HEK293 (cell line): ENCODE measurements around the gene SZT2.

Source experiments
- CTCF ChIA-PET: fragments of 350-600 bp; formaldehyde crosslinking; extraction: SDS; loops from one replicate; lab custom pipeline; 2021; ENCODE audit warnings: antibody characterized with exemption; lab: Yijun Ruan, JAX
- POLR2A ChIA-PET: fragments of 300-600 bp; formaldehyde crosslinking; extraction: SDS; loops from one replicate; lab custom pipeline; 2020; ENCODE audit warnings: antibody characterized with exemption, inconsistent platforms; lab: Yijun Ruan, JAX
- H3K27ac ChIP-seq: fragments of 200-500 bp; sonication (Bioruptor generic); 2 replicates; pipeline ENCODE4 v1.5.1; 2014; ENCODE audit warnings: low read depth, low read length, control low read depth, inconsistent platforms; ENCODE audit errors: extremely low read depth
- H3K36me3 ChIP-seq, 2 experiments: fragments of 200-500 bp in 1 of 2; sonication (Bioruptor generic) in 1 of 2; 1 replicate in 1 of 2; 2 replicates in 1 of 2; pipeline ENCODE4 v1.5.1; 2014 to 2017; ENCODE audit warnings: inconsistent platforms in 2 of 2, low read length in 2 of 2; ENCODE audit not compliant: control insufficient read depth in 2 of 2, insufficient read depth in 1 of 2
- H3K4me1 ChIP-seq: fragments of 200-500 bp; sonication (Bioruptor generic); 2 replicates; pipeline ENCODE4 v1.5.1; 2014; ENCODE audit warnings: mild to moderate bottlenecking, low read length, inconsistent platforms; ENCODE audit not compliant: control insufficient read depth, insufficient read depth
- H3K4me3 ChIP-seq: 2 replicates; pipeline ENCODE4 v1.5.1; 2011; ENCODE audit warnings: low read depth, mild to moderate bottlenecking, control low read depth, low read length, moderate library complexity
- H3K9me3 ChIP-seq: fragments of 200-500 bp; sonication (Bioruptor generic); 2 replicates; pipeline ENCODE4 v1.5.1; 2014; ENCODE audit warnings: low read depth, low read length, inconsistent platforms; ENCODE audit not compliant: control insufficient read depth, insufficient read depth
- GFI1B ChIP-seq: fragments of 450-650 bp; formaldehyde crosslinking; IDR thresholded peaks from 2 replicates; pipeline ENCODE4 v1.5.1; 2016; ENCODE audit warnings: missing biosample characterization, missing genetic modification characterization
- IKZF3 ChIP-seq: fragments of 450-650 bp; IDR thresholded peaks from 2 replicates; pipeline ENCODE4 v1.5.0; 2018; ENCODE audit warnings: missing biosample characterization, mild to moderate bottlenecking, missing genetic modification characterization, moderate library complexity
- KLF1 ChIP-seq: fragments of 450-650 bp; formaldehyde crosslinking; IDR thresholded peaks from 2 replicates; pipeline ENCODE4 v1.5.1; 2016; ENCODE audit warnings: missing biosample characterization, missing genetic modification characterization
- SP3 ChIP-seq: fragments of 450-650 bp; formaldehyde crosslinking; IDR thresholded peaks from 2 replicates; pipeline ENCODE4 v1.5.1; 2016; ENCODE audit warnings: missing biosample characterization, missing genetic modification characterization
- TRIM28 ChIP-seq: IDR thresholded peaks from 2 replicates; pipeline ENCODE4 v1.6.1; 2011; ENCODE audit warnings: low read length, control low read depth, borderline replicate concordance
- WT1 ChIP-seq: fragments of 450-650 bp; formaldehyde crosslinking; IDR thresholded peaks from 2 replicates; pipeline ENCODE4 v1.5.1; 2016; ENCODE audit warnings: missing biosample characterization, missing genetic modification characterization
- ZFP37 ChIP-seq: fragments of 450-650 bp; formaldehyde crosslinking; IDR thresholded peaks from 2 replicates; pipeline ENCODE4 v1.5.1; 2016; ENCODE audit warnings: missing biosample characterization, missing genetic modification characterization
- ZNF146 ChIP-seq: fragments of 450-650 bp; formaldehyde crosslinking; IDR thresholded peaks from 2 replicates; pipeline ENCODE4 v1.5.1; 2016; ENCODE audit warnings: missing biosample characterization, missing genetic modification characterization
- ZNF26 ChIP-seq: fragments of 450-650 bp; formaldehyde crosslinking; IDR thresholded peaks from 2 replicates; pipeline ENCODE4 v1.5.1; 2016; ENCODE audit warnings: missing biosample characterization, missing genetic modification characterization
- ZNF324 ChIP-seq: fragments of 450-650 bp; formaldehyde crosslinking; IDR thresholded peaks from 2 replicates; pipeline ENCODE4 v1.5.1; 2016; ENCODE audit warnings: missing biosample characterization, missing genetic modification characterization
- ZNF426 ChIP-seq: fragments of 450-650 bp; formaldehyde crosslinking; IDR thresholded peaks from 2 replicates; pipeline ENCODE4 v1.5.1; 2017; ENCODE audit warnings: missing biosample characterization, missing genetic modification characterization, mild to moderate bottlenecking, inconsistent platforms, moderate library complexity
- ZNF433 ChIP-seq: fragments of 450-650 bp; formaldehyde crosslinking; IDR thresholded peaks from 2 replicates; pipeline ENCODE4 v1.5.1; 2016; ENCODE audit warnings: missing biosample characterization, missing genetic modification characterization, low read depth
- ZNF529 ChIP-seq: fragments of 450-650 bp; formaldehyde crosslinking; IDR thresholded peaks from 2 replicates; pipeline ENCODE4 v1.5.1; 2017; ENCODE audit warnings: missing genetic modification characterization, missing biosample characterization; ENCODE audit not compliant: insufficient replicate concordance
- ZNF843 ChIP-seq: fragments of 450-650 bp; formaldehyde crosslinking; IDR thresholded peaks from 2 replicates; pipeline ENCODE4 v1.5.1; 2016; ENCODE audit warnings: missing biosample characterization, missing genetic modification characterization
- TF ChIP-seq, protein P1 (sequence below): fragments of 450-650 bp; formaldehyde crosslinking; IDR thresholded peaks from 2 replicates; pipeline ENCODE4 v1.5.1; 2017; ENCODE audit warnings: missing biosample characterization, missing genetic modification characterization
- TF ChIP-seq, protein P2 (sequence below): fragments of 450-650 bp; formaldehyde crosslinking; IDR thresholded peaks from 2 replicates; pipeline ENCODE4 v1.5.1; 2016; ENCODE audit warnings: missing biosample characterization, missing genetic modification characterization
- TF ChIP-seq, protein P3 (sequence below): fragments of 450-650 bp; formaldehyde crosslinking; IDR thresholded peaks from 2 replicates; pipeline ENCODE4 v1.5.1; 2017; ENCODE audit warnings: missing biosample characterization, missing genetic modification characterization

The SZT2 gene

DNA sequence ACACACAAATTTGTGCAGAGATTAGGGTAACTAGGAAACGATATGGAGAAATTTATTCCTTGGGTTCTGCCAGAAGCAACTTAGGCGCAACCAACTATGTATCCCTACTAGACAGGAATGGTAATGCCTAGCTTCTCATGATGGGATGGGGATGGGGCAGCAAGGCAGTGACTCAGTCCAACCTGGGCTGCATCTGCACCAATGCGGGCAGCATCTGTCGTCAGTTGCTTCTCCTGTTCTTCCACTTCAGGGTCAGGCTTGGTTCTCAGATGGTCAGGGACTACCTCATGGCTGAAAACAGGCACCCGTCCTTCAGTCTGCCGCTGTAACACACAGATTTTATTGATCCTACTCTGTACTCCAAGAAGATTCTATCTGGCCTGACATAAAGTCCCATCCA lies 3.0 kb upstream of the SZT2 start:
- TF ChIP-seq ZNF426 (no peak), ZNF433 (tag by site-specific recombination) (no peak), ZNF146 (tag by site-specific recombination) (no peak)
- POLR2A ChIA-PET = no interaction called here
- CTCF ChIA-PET = interaction anchor here (0.9 to 1.1 kb wide), 2 partner anchors 15 to 23 kb away, joined by 3 read pairs; no protein-coding TSS in a partner anchor
- H3K36me3 ChIP-seq = peaks cover 8 to 69% of the 10 kb centered on the region in 2 experiments; a peak in 2 of 3 replicates
- H3K27ac ChIP-seq = no peak overlapping the region
- no peaks in the 10 kb centered on the region for H3K4me1 ChIP-seq
- H3K9me3 ChIP-seq = no peaks in the 10 kb centered on the region
- H3K4me3 ChIP-seq = no peak overlapping the region

DNA sequence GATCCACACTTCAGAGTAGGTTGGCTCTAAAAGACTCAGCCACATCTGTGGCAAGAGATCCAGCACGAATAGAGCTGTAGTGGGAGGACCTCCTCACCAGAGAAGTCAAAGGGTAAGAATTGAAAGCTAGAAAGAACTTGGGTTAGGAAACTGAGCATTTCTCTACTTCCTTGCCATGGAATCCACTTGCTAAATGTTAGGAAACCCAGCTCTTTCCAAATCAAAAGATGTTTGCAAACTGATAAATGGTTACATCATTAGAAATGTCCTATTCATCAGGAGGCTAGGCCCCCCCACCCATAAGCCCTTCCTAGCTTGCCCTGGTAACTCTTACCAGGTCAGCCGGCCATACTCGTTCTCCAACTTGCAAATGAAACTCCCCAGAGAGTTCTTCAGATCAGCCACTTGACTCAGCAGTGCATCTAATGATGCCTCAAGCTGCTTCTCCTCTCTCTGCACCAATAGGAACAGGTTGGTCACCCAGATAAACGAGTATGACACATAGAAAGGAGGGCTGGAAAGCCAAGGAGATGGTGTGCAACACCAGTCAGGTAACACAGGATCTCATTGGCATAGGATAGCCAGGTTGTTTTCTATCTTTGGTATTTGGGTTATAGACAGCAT lies 1.6 kb upstream of the SZT2 start:
- H3K4me1 ChIP-seq = no peaks in the 10 kb centered on the region
- H3K9me3 ChIP-seq = no peaks in the 10 kb centered on the region
- no peak for TF ChIP-seq SP3 (tag by site-specific recombination)
- H3K27ac ChIP-seq = no peak overlapping the region
- CTCF ChIA-PET = interaction anchor here (0.5 to 0.9 kb wide), 3 partner anchors 10 to 152 kb away, joined by 3 read pairs; no protein-coding TSS in a partner anchor
- POLR2A ChIA-PET = interaction anchor here (2.8 kb wide), 2 partner anchors 20 to 30 kb away, joined by 14 to 20 read pairs; partner anchors contain the start of genes CDC20 and ELOVL1
- peaks cover 8 to 55% of the 10 kb centered on the region in 2 experiments; a peak in 2 of 3 replicates for H3K36me3 ChIP-seq
- H3K4me3 ChIP-seq = no peak overlapping the region

DNA sequence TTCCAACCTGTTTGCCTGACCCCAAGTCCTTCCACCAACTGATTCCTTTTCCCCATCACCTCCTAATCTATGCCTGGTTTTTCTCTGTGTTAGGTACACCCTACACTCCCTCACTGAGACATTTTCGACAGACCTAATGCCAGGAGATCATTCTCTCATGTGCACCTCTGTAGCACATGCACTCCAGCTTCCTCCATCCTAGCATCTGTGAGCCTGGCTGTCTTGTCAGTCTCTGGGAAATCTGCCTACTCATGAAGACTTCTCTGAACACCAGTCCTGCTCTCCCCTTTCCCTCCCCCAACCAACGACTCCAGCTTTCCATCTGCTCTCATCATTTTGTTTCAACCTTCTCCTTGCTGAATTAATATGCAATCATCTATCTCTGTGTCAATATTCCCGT lies 1.1 kb upstream of the SZT2 start:
- Histone ChIP-seq H3K9me3 (no peaks in the 10 kb centered on the region), H3K27ac (no peak overlapping the region), H3K4me1 (no peaks in the 10 kb centered on the region), H3K36me3 (peaks cover 8 to 50% of the 10 kb centered on the region in 2 experiments; a peak in 2 of 3 replicates), H3K4me3 (peak overlapping the region; percentile 61)
- ChIA-PET POLR2A (interaction anchor here (0.9 to 2.8 kb wide), 4 partner anchors 12 to 30 kb away, joined by 3 to 20 read pairs (median 10); partner anchors contain the start of genes CDC20 and ELOVL1), CTCF (interaction anchor here (0.5 to 1.0 kb wide), 4 partner anchors 10 to 162 kb away, joined by 3 read pairs; no protein-coding TSS in a partner anchor)
- no peak for TF ChIP-seq TRIM28

- no peak overlapping the region for H3K4me3 ChIP-seq
- H3K4me1 ChIP-seq = peaks cover 11% of the 10 kb centered on the region
- H3K27ac ChIP-seq = no peak overlapping the region
- H3K9me3 ChIP-seq = no peaks in the 10 kb centered on the region
- ChIA-PET CTCF (interaction anchor here (0.7 kb wide), 1 partner anchor 867 kb away, joined by 3 read pairs; no protein-coding TSS in a partner anchor), POLR2A (interaction anchor here (0.6 to 0.7 kb wide), 4 partner anchors 7 to 417 kb away, joined by 4 to 8 read pairs (median 6); no protein-coding TSS in a partner anchor)
- H3K36me3 ChIP-seq = peaks cover 0 to 9% of the 10 kb centered on the region in 2 experiments; a peak in 2 of 3 replicates
- TF ChIP-seq ZNF843 (tag by site-specific recombination) (peak; percentile 48; the same call in 1 of the 2 replicates), ZNF26 (tag by site-specific recombination) (no peak), GFI1B (tag by site-specific recombination) (0 out of 2 replicates have a peak, but pooled peaks have one; percentile 35), WT1 (peak; percentile 35; the same call in 1 of the 2 replicates), ZFP37 (tag by site-specific recombination) (no peak), ZNF529 (tag by site-specific recombination) (no peak), KLF1 (tag by site-specific recombination) (peak; percentile 36; the same call in 1 of the 2 replicates), IKZF3 (tag by site-specific recombination) (peak; percentile 18; the same call in 1 of the 2 replicates), ZNF324 (tag by site-specific recombination) (no peak)
- TF ChIP-seq, protein P1, sequence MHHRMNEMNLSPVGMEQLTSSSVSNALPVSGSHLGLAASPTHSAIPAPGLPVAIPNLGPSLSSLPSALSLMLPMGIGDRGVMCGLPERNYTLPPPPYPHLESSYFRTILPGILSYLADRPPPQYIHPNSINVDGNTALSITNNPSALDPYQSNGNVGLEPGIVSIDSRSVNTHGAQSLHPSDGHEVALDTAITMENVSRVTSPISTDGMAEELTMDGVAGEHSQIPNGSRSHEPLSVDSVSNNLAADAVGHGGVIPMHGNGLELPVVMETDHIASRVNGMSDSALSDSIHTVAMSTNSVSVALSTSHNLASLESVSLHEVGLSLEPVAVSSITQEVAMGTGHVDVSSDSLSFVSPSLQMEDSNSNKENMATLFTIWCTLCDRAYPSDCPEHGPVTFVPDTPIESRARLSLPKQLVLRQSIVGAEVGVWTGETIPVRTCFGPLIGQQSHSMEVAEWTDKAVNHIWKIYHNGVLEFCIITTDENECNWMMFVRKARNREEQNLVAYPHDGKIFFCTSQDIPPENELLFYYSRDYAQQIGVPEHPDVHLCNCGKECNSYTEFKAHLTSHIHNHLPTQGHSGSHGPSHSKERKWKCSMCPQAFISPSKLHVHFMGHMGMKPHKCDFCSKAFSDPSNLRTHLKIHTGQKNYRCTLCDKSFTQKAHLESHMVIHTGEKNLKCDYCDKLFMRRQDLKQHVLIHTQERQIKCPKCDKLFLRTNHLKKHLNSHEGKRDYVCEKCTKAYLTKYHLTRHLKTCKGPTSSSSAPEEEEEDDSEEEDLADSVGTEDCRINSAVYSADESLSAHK (tag by site-specific recombination) = peak; percentile 67
- TF ChIP-seq, protein P2, sequence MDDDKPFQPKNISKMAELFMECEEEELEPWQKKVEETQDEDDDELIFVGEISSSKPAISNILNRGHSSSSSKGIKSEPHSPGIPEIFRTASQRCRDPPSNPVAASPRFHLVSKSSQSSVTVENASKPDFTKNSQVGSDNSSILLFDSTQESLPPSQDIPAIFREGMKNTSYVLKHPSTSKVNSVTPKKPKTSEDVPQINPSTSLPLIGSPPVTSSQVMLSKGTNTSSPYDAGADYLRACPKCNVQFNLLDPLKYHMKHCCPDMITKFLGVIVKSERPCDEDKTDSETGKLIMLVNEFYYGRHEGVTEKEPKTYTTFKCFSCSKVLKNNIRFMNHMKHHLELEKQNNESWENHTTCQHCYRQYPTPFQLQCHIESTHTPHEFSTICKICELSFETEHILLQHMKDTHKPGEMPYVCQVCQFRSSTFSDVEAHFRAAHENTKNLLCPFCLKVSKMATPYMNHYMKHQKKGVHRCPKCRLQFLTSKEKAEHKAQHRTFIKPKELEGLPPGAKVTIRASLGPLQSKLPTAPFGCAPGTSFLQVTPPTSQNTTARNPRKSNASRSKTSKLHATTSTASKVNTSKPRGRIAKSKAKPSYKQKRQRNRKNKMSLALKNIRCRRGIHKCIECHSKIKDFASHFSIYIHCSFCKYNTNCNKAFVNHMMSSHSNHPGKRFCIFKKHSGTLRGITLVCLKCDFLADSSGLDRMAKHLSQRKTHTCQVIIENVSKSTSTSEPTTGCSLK = no peak
- TF ChIP-seq, protein P3, sequence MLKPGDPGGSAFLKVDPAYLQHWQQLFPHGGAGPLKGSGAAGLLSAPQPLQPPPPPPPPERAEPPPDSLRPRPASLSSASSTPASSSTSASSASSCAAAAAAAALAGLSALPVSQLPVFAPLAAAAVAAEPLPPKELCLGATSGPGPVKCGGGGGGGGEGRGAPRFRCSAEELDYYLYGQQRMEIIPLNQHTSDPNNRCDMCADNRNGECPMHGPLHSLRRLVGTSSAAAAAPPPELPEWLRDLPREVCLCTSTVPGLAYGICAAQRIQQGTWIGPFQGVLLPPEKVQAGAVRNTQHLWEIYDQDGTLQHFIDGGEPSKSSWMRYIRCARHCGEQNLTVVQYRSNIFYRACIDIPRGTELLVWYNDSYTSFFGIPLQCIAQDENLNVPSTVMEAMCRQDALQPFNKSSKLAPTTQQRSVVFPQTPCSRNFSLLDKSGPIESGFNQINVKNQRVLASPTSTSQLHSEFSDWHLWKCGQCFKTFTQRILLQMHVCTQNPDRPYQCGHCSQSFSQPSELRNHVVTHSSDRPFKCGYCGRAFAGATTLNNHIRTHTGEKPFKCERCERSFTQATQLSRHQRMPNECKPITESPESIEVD (tag by site-specific recombination) = peak; percentile 38; the same call in 1 of the 2 replicates
These were observed 3.0 kb downstream of the SZT2 start for GRCh38 chr1:43392702-43393101.
